GM23338 (cell line): ENCODE results near the gene TMEM131L. TPM values are rescaled to one million over a fixed set of nuclear protein-coding genes. Genes with fewer than 3 reads are reported as not detected.

Experiments
- ATAC-seq: fragments of 200-7000 bp; cut with Tn5 transposase; 3 replicates; pipeline ENCODE4 v1.9.1; 2020
- DNase-seq: peaks from one replicate; pipeline ENCODE4 v3.0.0-alpha.2; 2015; ENCODE audit warnings: low spot score
- H2AFZ ChIP-seq: fragments of 200-600 bp; sonication (generic); 2 replicates; pipeline ENCODE4 v1.8.0; 2016; ENCODE audit warnings: antibody characterized with exemption, mild to moderate bottlenecking, moderate library complexity
- H3F3A ChIP-seq: fragments of 200-600 bp; sonication (generic); replicated peaks from 2 replicates; pipeline ENCODE4 v1.8.0; 2017; ENCODE audit warnings: antibody characterized with exemption, mixed run types, low read depth
- H3K27ac ChIP-seq: fragments of 200-600 bp; sonication (generic); 2 replicates; pipeline ENCODE4 v1.6.1; 2016; ENCODE audit warnings: low read depth
- H3K27me3 ChIP-seq: fragments of 200-600 bp; sonication (generic); 2 replicates; pipeline ENCODE4 v1.8.0; 2016; ENCODE audit warnings: mild to moderate bottlenecking, mixed run types, moderate library complexity; ENCODE audit not compliant: insufficient read depth
- H3K36me3 ChIP-seq: fragments of 200-600 bp; sonication (generic); 2 replicates; pipeline ENCODE4 v1.8.0; 2016; ENCODE audit warnings: mild to moderate bottlenecking; ENCODE audit not compliant: insufficient read depth
- H3K4me1 ChIP-seq: fragments of 200-600 bp; sonication (generic); 2 replicates; pipeline ENCODE4 v1.8.0; 2016; ENCODE audit warnings: mild to moderate bottlenecking, moderate library complexity; ENCODE audit not compliant: insufficient read depth
- H3K4me2 ChIP-seq: fragments of 200-600 bp; sonication (generic); 2 replicates; pipeline ENCODE4 v1.7.1; 2017; ENCODE audit warnings: mixed run types
- H3K4me3 ChIP-seq: fragments of 200-600 bp; sonication (generic); 2 replicates; pipeline ENCODE4 v1.6.1; 2016; ENCODE audit warnings: mixed run types
- H3K79me2 ChIP-seq: fragments of 200-600 bp; sonication (generic); replicated peaks from 2 replicates; pipeline ENCODE4 v1.8.0; 2017; ENCODE audit warnings: mild to moderate bottlenecking; ENCODE audit not compliant: insufficient read depth
- H3K9me2 ChIP-seq: fragments of 200-600 bp; sonication (generic); 2 replicates; pipeline ENCODE4 v1.8.0; 2017; ENCODE audit not compliant: insufficient read depth
- H4K20me1 ChIP-seq: fragments of 200-600 bp; sonication (generic); replicated peaks from 2 replicates; pipeline ENCODE4 v1.8.0; 2017; ENCODE audit warnings: mild to moderate bottlenecking; ENCODE audit not compliant: insufficient read depth
- H3K27ac Mint-ChIP-seq: 2 replicates; pipeline ENCODE4 v1.8.0; 2020; ENCODE audit warnings: inconsistent platforms, mild to moderate bottlenecking, moderate library complexity, mixed read lengths
- H3K27me3 Mint-ChIP-seq: 3 replicates; pipeline ENCODE4 v1.8.0; 2022; ENCODE audit warnings: low read depth, mild to moderate bottlenecking, moderate library complexity, mixed read lengths, inconsistent platforms; ENCODE audit not compliant: insufficient read depth, poor library complexity
- H3K36me3 Mint-ChIP-seq: 3 replicates; pipeline ENCODE4 v1.8.0; 2021; ENCODE audit warnings: low read depth, mild to moderate bottlenecking, inconsistent platforms, moderate library complexity, mixed read lengths
- H3K4me1 Mint-ChIP-seq: 3 replicates; pipeline ENCODE4 v1.8.0; 2020; ENCODE audit warnings: mild to moderate bottlenecking, inconsistent platforms, mixed read lengths
- H3K4me3 Mint-ChIP-seq: 3 replicates; pipeline ENCODE4 v1.8.0; 2021; ENCODE audit warnings: moderate library complexity, mild to moderate bottlenecking, inconsistent platforms, mixed read lengths
- H3K9me3 Mint-ChIP-seq: 3 replicates; pipeline ENCODE4 v1.8.0; 2020; ENCODE audit warnings: moderate library complexity, mild to moderate bottlenecking, inconsistent platforms, mixed read lengths
- CREB1 ChIP-seq: fragments of 250-450 bp; sonication (Bioruptor Pico); IDR thresholded peaks from 2 replicates; pipeline ENCODE4 v1.5.0; 2020; ENCODE audit warnings: low read depth, mild to moderate bottlenecking, moderate library complexity
- CTCF ChIP-seq, 2 experiments: fragments of 200-600 bp in 1 of 2; sonication (generic) in 1 of 2; conservative IDR thresholded peaks; 2 replicates each; pipeline versions ENCODE4 v1.5.1 to v1.6.1; 2016 to 2017; ENCODE audit warnings: antibody characterized with exemption in 2 of 2, low read depth in 2 of 2, mild to moderate bottlenecking in 2 of 2, moderate library complexity in 1 of 2
- ETS1 ChIP-seq: IDR thresholded peaks from 2 replicates; pipeline ENCODE4 v1.6.1; 2016; ENCODE audit warnings: antibody characterized with exemption
- EZH2 ChIP-seq: fragments of 200-600 bp; sonication (generic); IDR thresholded peaks from one replicate; pipeline ENCODE4 v1.8.0; 2017; ENCODE audit warnings: antibody characterized with exemption, mild to moderate bottlenecking, low read depth; ENCODE audit not compliant: unreplicated experiment
- EZH2phosphoT487 ChIP-seq: fragments of 200-600 bp; sonication (generic); IDR thresholded peaks from one replicate; pipeline ENCODE4 v1.8.1; 2018; ENCODE audit warnings: antibody characterized with exemption; ENCODE audit not compliant: unreplicated experiment
- JUNB ChIP-seq: IDR thresholded peaks from one replicate; pipeline ENCODE4 v1.6.1; 2016; ENCODE audit warnings: antibody characterized with exemption; ENCODE audit not compliant: unreplicated experiment
- NANOG ChIP-seq: IDR thresholded peaks from 2 replicates; pipeline ENCODE4 v1.6.1; 2016; ENCODE audit warnings: antibody characterized with exemption, borderline replicate concordance
- POLR2AphosphoS5 ChIP-seq: IDR thresholded peaks from 2 replicates; pipeline ENCODE4 v1.6.1; 2016; ENCODE audit warnings: antibody characterized with exemption, low read depth
- REST ChIP-seq: IDR thresholded peaks from one replicate; pipeline ENCODE4 v1.6.1; 2018; ENCODE audit warnings: antibody characterized with exemption; ENCODE audit not compliant: unreplicated experiment
- STAT1 ChIP-seq: IDR thresholded peaks from one replicate; pipeline ENCODE4 v1.6.1; 2016; ENCODE audit warnings: antibody characterized with exemption; ENCODE audit not compliant: unreplicated experiment
- ZNF114 ChIP-seq: fragments of 250-450 bp; sonication (Bioruptor Pico); IDR thresholded peaks from 2 replicates; pipeline ENCODE4 v1.5.0; 2020; ENCODE audit warnings: mild to moderate bottlenecking, moderate library complexity
- ZNF331 ChIP-seq: fragments of 250-450 bp; sonication (Bioruptor Pico); IDR thresholded peaks from 2 replicates; pipeline ENCODE4 v1.5.0; 2020; ENCODE audit warnings: low read depth, mild to moderate bottlenecking, moderate library complexity
- ZNF462 ChIP-seq: fragments of 250-450 bp; sonication (Bioruptor Pico); IDR thresholded peaks from 2 replicates; pipeline ENCODE4 v1.5.0; 2020; ENCODE audit warnings: mild to moderate bottlenecking, moderate library complexity
- polyA plus RNA-seq: library from polyadenylated mRNA; unstranded; fragments of >200 nt; fragmentation: Nextera tagmentation; extraction: Ambion mirVana; gene quantifications from 2 replicates; pipeline ENCODE4 v1.2.1, GENCODE V29; 2016
- total RNA-seq: library from RNA; depleted of rRNA; stranded (reverse); fragments of >200 nt; shearing (Covaris generic); gene quantifications from 2 replicates; pipeline ENCODE4 v1.2.3, GENCODE V29; 2014

Gene TMEM131L
- total and polyA plus RNA-seq, 2 experiments from 2014 or later = 11.1 to 32.2 TPM

- Histone ChIP-seq H3F3A (0 out of 2 replicates have a peak, but pooled peaks cover 7% of the 10 kb centered on the region), H3K27ac (peak overlapping the region; percentile 12; the same call in 1 of the 2 replicates), H3K36me3 (no peaks in the 10 kb centered on the region), H3K9me2 (peaks cover 5% of the 10 kb centered on the region; the same call in 1 of the 2 replicates), H4K20me1 (peaks cover 3% of the 10 kb centered on the region; the same call in 1 of the 2 replicates), H2AFZ (no peak overlapping the region), H3K4me3 (no peak overlapping the region), H3K79me2 (peaks cover 46% of the 10 kb centered on the region), H3K4me1 (peaks cover 54% of the 10 kb centered on the region), H3K27me3 (no peaks in the 10 kb centered on the region), H3K4me2 (peak overlapping the region; percentile 45; the same call in 1 of the 2 replicates)
- TF ChIP-seq ZNF331 = no peak
- TF ChIP-seq EZH2phosphoT487 = no peak
- TF ChIP-seq ZNF114 (CRISPR knock-in tag) = no peak
- TF ChIP-seq REST = no peak
- TF ChIP-seq POLR2AphosphoS5 = no peak
- TF ChIP-seq ETS1 = no peak
- no peak for TF ChIP-seq JUNB
- no peak for TF ChIP-seq STAT1
- no peak for TF ChIP-seq ZNF462 (CRISPR knock-in tag)
- TF ChIP-seq NANOG = no peak
- no peak for TF ChIP-seq CREB1
- no peak for TF ChIP-seq EZH2
- TF ChIP-seq CTCF (conservative IDR thresholded peaks at IDR 0.05; ENCODE audit: low read depth in 2 of 2) = no peak
- Mint-ChIP-seq H3K27ac (no peak overlapping the region; the same call in 1 of the 2 replicates), H3K27me3 (peaks cover 10% of the 10 kb centered on the region), H3K36me3 (peaks cover 5% of the 10 kb centered on the region; the same call in 1 of the 3 replicates), H3K9me3 (no peaks in the 10 kb centered on the region), H3K4me1 (peaks cover 52% of the 10 kb centered on the region), H3K4me3 (no peak overlapping the region)
- ATAC-seq = no peak
- DNase-seq = no peak
Observed at GRCh38 chr4:153538487-153539357, 72.6 kb downstream of the TMEM131L start.
